ENCODE data around the gene CFAP61. TPM values are rescaled to one million over a fixed set of nuclear protein-coding genes. Genes with fewer than 3 reads are reported as not detected.

Gene CFAP61
- total and polyA plus RNA-seq, 10 donors, result 0.06 to 0.17 TPM; not detected in 8

DNA sequence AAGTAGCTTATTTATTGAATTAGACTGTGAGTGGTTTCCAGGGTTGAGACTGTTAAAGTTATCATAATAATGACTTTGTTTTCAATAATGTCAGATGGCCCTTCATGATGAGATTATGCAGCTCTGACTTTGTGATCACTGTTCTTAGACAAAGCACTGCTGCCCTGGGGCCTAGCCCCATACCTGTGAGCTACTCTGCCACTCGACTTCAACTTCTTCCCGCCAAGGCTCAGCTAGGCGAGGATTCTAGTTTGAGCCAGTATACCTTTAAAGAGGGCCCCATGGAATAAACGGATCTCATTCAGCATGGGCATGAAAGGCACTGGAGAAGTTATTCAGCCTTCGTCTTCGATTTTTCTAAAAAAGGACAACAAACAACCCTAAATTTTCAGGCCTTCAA lies 270.6 kb downstream of the CFAP61 start:
- Histone ChIP-seq H3K4me1 (peaks cover 0 to 12% (median under 1%) of the 10 kb centered on the region in 6 donors), H3K27ac (no peak overlapping the region), H3K27me3 (replicated peaks in 1 of 7) (no peaks in the 10 kb centered on the region), H3K9me3 (peaks cover 0 to 7% (median 0%) of the 10 kb centered on the region in 8 donors), H3K36me3 (no peaks in the 10 kb centered on the region), H3K4me3 (no peak overlapping the region)
- DNase-seq, result no peak
- intact Hi-C loops (cut with DNase I; ENCODE audit: low total_unique reads), result no loop called here
- TF ChIP-seq POLR2AphosphoS5 (IDR thresholded peaks at IDR 0.05), result no peak
- no peak for TF ChIP-seq POLR2A (IDR thresholded peaks at IDR 0.05)
- TF ChIP-seq, protein P1, sequence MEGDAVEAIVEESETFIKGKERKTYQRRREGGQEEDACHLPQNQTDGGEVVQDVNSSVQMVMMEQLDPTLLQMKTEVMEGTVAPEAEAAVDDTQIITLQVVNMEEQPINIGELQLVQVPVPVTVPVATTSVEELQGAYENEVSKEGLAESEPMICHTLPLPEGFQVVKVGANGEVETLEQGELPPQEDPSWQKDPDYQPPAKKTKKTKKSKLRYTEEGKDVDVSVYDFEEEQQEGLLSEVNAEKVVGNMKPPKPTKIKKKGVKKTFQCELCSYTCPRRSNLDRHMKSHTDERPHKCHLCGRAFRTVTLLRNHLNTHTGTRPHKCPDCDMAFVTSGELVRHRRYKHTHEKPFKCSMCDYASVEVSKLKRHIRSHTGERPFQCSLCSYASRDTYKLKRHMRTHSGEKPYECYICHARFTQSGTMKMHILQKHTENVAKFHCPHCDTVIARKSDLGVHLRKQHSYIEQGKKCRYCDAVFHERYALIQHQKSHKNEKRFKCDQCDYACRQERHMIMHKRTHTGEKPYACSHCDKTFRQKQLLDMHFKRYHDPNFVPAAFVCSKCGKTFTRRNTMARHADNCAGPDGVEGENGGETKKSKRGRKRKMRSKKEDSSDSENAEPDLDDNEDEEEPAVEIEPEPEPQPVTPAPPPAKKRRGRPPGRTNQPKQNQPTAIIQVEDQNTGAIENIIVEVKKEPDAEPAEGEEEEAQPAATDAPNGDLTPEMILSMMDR (IDR thresholded peaks at IDR 0.05 in 8 of 11, conservative IDR thresholded peaks at IDR 0.05 in 3 of 11), result no peak
- 87 to 94% (median 91%) methylated on average over 6 of the region's 6 CpGs for WGBS, 5 donors

DNA sequence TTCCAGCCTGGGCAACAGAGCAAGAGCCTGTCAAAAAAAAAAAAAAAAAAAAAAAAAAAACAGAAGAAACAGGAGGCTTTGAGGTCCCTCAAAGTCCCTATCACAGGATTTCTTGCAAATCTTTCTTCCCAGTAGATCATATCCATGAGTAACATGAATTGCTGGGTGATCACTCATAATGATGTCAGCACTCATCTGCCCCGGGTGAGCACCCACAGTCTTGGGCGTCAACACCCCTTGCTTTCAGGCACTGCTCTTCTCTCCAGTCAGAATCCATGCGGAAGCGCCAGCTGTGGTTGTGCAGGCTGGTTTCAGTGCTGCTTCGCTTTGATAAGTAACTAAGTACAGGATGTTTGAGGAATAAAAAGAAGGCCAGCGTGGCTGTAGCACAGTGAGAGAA lies 275.4 kb downstream of the CFAP61 start:
- 89 to 91% (median 91%) methylated on average over 6 of the region's 6 CpGs for WGBS, 5 donors
- TF ChIP-seq, protein P1 (IDR thresholded peaks at IDR 0.05 in 8 of 11, conservative IDR thresholded peaks at IDR 0.05 in 3 of 11), result no peak
- TF ChIP-seq POLR2A (IDR thresholded peaks at IDR 0.05) (no peak), POLR2AphosphoS5 (IDR thresholded peaks at IDR 0.05) (no peak)
- no peaks in the 10 kb centered on the region for H3K27me3 ChIP-seq (replicated peaks in 1 of 7)
- intact Hi-C loops (cut with DNase I; ENCODE audit: low total_unique reads), result no loop called here
- H3K27ac ChIP-seq, result no peak overlapping the region
- peaks cover 0 to 14% (median 0%) of the 10 kb centered on the region in 6 donors for H3K4me1 ChIP-seq
- H3K4me3 ChIP-seq, result no peak overlapping the region
- H3K36me3 ChIP-seq, result no peaks in the 10 kb centered on the region
- H3K9me3 ChIP-seq, result no peaks in the 10 kb centered on the region
- no peak for DNase-seq

DNA sequence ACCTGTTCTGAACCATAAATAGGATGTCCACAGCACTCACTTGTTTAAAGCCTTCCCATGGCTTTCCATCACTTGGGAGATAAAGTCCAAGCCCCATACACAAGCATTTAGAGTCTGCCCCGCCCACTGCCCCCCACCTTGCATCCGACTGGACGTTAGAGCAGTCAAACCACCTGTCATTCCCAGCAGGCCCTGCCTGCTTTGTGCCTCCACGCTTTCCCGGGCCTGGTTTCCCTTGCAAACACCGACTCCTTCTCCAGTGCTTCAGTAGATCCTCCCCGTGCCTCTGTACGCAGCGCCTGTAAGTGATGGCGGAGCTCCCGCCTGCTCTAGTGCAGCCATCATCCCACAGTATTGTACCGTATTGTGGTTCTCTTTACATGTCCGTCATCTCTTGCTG lies 277.2 kb downstream of the CFAP61 start:
- intact Hi-C loops (cut with DNase I; ENCODE audit: low total_unique reads), result no loop called here

DNA sequence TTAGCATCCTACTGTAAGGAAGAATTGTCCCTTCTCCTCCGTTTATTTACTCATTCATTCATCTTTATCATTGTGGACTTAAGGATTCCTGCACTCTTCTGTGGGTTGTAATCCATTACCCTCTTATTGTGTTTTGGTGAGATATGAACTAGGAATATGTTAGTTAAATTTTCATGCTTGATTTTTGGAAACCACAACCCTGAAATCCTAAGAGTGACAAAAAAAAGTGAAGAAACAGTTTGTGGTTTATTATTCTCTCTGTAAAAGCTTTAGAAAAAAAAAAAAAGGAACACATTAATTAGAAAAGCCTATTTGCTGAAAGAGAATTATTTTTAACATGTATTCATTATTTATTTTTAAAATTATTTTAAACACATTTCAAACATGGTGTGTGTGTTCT lies 278.8 kb downstream of the CFAP61 start:
- H3K9me3 ChIP-seq, result no peaks in the 10 kb centered on the region
- peaks cover 0 to 28% (median 4%) of the 10 kb centered on the region in 6 donors for H3K4me1 ChIP-seq
- 15 to 47% (median 40%) methylated on average over 1 of the region's 1 CpG for WGBS, 5 donors
- no peak for DNase-seq
- H3K27ac ChIP-seq, result no peak overlapping the region
- TF ChIP-seq POLR2A (IDR thresholded peaks at IDR 0.05) (no peak), POLR2AphosphoS5 (IDR thresholded peaks at IDR 0.05) (no peak)
- TF ChIP-seq, protein P1 (IDR thresholded peaks at IDR 0.05 in 8 of 11, conservative IDR thresholded peaks at IDR 0.05 in 3 of 11), result no peak
- no peak overlapping the region for H3K4me3 ChIP-seq
- no peaks in the 10 kb centered on the region for H3K27me3 ChIP-seq (replicated peaks in 1 of 7)
- intact Hi-C loops (cut with DNase I; ENCODE audit: low total_unique reads), result no loop called here
- H3K36me3 ChIP-seq, result no peaks in the 10 kb centered on the region

More for the DNA sequence above, 277.2 kb downstream of the CFAP61 start:
- no peak for TF ChIP-seq POLR2A (IDR thresholded peaks at IDR 0.05)
- TF ChIP-seq, protein P1 (IDR thresholded peaks at IDR 0.05 in 8 of 11, conservative IDR thresholded peaks at IDR 0.05 in 3 of 11), result no peak
- no peak for TF ChIP-seq POLR2AphosphoS5 (IDR thresholded peaks at IDR 0.05)
- H3K36me3 ChIP-seq, result no peaks in the 10 kb centered on the region
- no peak for DNase-seq
- H3K27ac ChIP-seq, result no peak overlapping the region
- peaks cover 0 to 26% (median 4%) of the 10 kb centered on the region in 6 donors for H3K4me1 ChIP-seq
- H3K9me3 ChIP-seq, result no peaks in the 10 kb centered on the region
- H3K27me3 ChIP-seq (replicated peaks in 1 of 7), result no peaks in the 10 kb centered on the region
- no peak overlapping the region for H3K4me3 ChIP-seq
- 89 to 94% (median 92%) methylated on average over 13 of the region's 13 CpGs for WGBS, 5 donors
